GM15510 (cell line): ENCODE results near the gene POLRMT.

Source experiments
- POLR2A ChIP-seq: IDR thresholded peaks from 3 replicates; pipeline ENCODE4 v1.6.1; 2011; ENCODE audit warnings: borderline replicate concordance; ENCODE audit not compliant: insufficient read length; ENCODE audit errors: extremely low read depth

POLRMT gene

DNA sequence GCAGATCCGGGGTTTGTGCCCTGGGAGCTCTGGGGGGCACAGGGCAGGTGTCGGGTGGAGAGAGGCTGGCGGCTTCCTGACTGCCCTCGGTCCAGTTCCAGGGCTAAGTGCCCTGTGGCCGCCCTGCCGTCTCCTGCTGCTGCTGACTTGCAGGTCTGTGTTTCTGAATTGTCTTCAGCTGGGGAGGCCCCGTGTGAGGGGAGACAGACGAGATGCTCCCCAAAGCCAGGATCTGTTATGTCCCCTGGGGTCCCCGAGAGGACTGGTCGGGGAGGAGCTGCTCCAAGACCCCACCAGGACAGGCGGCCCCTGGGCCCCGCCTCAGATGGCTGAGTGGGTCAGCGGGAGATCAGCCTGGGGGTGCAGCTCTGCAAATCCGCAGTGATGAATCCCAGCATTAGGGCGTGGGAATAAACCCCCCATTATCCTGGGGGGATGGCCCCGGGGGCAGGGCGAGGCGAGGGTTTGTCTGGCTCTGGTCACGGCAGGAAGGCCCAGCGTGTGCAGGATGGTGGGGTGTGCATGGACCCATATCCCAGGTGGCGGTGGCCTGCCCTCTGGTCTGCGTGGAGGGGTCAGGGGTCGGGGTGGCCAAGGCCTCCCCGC lies 39.0 kb downstream of the POLRMT start:
- TF ChIP-seq POLR2A = no peak

DNA sequence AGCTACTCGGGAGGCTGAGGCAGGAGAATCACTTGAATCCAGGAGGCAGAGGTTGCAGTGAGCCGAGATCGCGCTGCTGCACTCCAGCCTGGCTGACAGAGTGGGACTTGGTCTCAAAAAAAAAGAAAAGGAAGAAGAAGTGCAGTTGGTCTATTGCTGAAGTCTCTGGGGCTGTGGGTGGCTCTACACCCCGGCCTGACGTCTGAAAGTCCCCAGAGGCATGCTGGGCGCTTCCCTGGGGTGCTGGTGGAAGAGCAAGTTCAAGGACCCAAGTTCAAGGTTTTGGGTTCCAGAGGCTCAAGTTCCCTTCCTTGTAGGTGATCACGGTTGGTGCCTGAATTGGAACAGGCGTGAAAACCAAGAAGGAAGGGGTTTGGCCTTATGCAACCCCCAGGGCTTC lies 39.8 kb downstream of the POLRMT start:
- no peak for TF ChIP-seq POLR2A

DNA sequence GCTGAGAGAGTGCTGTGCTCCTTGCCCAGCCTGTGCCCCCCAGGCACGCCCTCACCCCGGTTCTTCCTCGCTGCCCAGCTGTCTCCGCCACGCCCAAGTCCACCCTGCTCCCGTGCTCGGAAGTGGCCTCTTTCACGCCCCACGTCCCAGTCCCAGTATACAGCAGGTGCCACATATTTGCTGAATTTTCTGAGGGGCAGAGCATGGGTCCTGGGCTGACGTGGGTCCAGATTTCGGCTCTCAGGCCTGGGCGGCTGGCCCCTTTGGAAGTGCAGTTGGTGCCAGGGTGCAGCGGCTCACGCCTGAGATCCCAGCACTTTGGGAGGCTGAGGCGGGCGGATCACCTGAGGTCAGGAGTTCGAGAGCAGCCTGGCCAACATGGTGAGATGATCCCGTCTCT lies 40.3 kb downstream of the POLRMT start:
- TF ChIP-seq POLR2A = no peak

DNA sequence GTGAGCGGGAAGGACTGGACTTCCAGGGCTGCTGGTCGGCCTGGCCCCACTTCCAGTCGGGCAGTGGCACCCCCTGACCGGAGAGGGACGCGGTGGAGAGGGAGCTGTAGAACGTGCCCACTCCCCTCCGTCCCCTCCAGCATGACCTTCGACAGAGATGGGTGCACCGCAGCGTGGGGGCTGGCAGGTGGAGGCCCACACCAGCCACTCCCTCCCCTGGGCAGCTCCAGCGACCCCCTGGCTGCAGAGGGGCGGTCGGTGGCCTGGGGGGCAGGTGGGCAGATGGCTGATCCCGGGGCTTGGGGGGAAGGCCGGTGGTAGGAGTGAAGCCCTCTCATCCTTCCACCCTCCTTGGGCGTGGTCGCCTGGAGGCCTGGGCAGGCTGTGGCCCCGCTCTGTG lies 41.2 kb downstream of the POLRMT start:
- no peak for TF ChIP-seq POLR2A

DNA sequence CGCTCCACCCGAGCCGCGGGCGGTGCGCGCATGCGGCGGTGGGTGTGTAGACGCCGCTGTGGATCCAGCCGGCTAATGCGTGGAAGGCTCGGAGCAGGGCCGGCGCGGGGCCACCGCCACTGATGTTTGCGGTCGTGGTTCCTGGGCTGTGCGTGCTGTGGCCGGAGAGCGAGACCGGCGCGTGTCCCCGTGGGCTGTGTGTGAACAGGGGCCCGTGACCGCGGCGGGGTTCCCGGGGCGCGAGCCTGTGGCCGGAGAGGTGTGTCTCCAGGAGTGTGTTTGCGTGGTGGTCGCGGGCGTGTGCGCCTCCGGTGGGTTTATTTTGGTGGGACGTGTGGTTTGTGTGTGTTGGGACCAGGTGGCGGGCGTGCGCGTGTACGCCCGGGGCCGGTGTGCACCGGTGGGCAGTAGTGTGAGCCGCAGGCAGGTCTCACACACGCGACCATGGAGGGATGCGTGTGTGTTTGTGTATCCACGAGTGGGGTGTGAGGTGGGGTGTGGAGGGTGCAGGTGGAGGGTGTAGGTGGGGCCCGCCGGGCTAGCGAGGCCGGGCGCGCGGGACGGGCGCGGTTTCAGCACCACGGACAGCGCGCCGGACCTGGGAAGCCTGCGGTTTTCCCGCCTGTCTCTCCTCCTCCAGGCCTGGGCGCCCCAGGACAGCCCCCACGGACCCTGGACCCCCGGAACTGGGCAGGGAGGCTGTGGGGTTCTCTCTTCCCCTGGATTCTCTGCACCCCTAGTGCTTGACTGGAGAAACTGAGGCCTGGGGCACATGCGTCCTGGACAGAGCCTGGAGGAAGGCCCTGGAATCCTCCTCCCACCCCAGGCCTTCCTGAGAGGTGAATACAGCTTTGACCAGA lies 42.0 kb downstream of the POLRMT start:
- TF ChIP-seq POLR2A = no peak

DNA sequence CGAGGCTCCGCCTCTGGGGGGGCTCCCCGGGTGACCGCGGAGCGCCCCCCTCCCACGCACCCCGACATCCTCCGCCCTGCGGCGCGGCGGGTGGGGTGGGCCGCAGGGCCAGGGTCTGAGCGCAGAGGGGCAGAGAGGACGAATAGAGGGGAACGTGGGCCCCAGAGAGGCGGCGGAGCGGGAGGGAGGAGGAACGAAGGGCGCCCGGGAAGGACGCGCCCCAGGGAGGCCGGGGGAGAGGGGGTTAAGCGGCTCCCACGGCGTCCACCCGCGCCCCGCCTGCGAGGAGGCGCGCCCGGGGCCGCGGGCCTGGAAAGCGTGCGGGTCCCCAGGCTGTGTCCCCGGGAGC lies 42.6 kb downstream of the POLRMT start:
- TF ChIP-seq POLR2A = no peak

DNA sequence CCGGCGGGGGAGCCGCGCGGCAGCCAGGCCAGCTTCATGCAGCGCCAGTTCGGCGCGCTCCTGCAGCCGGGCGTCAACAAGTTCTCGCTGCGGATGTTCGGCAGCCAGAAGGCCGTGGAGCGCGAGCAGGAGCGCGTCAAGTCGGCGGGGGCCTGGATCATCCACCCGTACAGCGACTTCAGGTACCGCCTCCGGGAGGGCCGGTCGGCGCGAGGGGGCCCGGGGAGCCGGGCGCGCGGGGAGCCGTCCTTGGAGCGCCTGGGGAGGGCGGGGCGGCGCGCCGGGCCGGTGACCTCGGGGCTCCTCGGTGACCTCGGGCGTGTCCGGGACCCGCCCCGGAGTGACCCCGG lies 43.0 kb downstream of the POLRMT start:
- no peak for TF ChIP-seq POLR2A

DNA sequence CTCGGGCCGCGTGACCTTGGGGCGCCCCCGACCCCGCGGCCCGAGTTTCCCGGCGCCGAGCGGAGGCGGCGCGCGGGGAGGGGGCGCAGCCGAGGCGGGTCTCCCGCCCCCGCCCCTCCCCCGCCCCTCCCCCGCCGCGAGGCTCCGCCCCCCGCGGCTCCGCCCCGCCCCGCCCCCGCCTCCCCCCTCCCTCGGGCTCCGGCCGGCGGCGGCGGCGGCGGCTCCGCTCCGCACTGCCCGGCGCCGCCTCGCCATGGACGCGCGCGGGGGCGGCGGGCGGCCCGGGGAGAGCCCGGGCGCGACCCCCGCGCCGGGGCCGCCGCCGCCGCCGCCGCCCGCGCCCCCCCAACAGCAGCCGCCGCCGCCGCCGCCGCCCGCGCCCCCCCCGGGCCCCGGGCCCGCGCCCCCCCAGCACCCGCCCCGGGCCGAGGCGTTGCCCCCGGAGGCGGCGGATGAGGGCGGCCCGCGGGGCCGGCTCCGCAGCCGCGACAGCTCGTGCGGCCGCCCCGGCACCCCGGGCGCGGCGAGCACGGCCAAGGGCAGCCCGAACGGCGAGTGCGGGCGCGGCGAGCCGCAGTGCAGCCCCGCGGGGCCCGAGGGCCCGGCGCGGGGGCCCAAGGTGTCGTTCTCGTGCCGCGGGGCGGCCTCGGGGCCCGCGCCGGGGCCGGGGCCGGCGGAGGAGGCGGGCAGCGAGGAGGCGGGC lies 43.5 kb downstream of the POLRMT start, which contains the start of gene HCN2:
Gene HCN2 (plus strand): TSS at position 189 of the 703 bp plus-strand sequence. CDS start 65 bp downstream, at position 254.
- TF ChIP-seq POLR2A = no peak

DNA sequence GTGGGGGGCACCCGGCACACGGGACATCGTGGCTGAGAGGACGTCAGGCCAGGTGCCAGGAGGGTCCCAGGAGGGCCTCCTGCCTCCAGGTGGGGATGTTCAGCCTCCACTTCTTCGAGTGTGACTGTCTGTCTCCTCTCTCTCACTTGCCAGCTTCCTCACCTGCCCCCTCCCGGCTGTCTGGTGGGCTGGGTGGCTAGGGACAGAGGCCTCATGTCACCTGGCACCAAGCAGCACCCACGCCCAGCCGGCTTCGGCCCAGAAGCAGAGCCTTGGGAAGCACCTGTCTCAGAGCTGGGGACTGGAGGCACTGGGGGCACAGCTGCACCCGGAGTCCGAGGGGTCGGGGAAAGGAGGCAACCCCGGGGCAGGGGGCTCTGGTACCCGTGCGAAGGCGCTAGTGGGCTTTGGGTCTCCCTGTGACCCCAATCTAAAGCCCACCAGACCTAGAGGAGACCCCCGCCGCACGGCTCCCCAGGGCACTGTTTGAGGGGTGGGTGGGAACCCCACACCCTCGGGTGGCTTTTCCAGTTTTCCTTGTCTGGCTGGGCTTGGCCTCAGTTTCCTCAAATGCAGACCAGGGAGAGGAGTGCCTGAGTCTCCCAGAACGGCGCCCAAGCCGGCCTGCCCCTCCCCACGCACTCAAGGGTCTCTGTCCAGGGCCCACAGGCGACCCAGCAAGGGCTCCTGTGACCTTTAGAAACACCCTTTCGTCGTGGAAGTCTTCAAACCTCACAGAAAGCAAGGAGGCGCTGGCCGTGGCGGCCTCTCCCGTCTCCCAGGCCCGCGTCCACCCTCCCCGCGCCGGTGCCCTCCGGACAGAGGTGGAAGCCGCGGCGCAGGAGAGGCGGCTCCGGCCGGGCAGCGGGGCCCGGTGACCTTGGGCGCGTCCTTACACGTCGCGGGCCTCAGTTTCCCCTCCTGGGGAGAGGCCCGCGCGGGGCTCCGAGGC lies 44.3 kb downstream of the POLRMT start:
- no peak for TF ChIP-seq POLR2A

DNA sequence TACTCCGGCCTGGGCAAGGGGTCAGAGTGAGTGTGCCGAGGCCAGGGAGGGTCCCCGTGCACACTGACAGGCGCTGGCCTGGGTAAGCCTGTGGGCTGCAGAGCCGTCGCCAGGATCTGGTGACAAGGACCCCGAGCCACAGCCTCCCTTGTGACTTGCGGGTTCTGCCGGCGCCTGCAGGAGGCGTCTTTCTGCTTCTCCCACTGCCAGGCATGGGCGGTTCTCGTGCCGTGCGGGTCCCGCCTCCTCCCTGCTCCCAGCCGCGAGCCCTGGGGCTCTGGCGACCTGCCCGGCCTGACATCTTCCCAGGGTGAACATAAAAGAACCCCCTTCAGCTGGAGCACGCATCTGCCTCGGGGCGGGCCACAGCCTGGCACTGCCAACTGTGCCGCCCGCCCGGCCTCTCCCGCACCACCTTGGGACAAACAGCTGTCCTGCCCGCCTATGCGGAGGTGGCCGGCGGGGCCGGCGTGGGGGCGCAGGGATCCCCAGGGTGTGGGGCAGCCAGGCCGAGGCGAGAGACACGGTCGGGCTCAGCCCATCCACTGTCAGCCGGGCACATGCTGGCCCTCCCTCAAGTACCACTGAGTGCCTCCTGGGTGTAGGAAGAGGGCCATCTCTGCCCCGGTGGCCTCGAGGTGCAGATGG lies 45.1 kb downstream of the POLRMT start:
- no peak for TF ChIP-seq POLR2A

DNA sequence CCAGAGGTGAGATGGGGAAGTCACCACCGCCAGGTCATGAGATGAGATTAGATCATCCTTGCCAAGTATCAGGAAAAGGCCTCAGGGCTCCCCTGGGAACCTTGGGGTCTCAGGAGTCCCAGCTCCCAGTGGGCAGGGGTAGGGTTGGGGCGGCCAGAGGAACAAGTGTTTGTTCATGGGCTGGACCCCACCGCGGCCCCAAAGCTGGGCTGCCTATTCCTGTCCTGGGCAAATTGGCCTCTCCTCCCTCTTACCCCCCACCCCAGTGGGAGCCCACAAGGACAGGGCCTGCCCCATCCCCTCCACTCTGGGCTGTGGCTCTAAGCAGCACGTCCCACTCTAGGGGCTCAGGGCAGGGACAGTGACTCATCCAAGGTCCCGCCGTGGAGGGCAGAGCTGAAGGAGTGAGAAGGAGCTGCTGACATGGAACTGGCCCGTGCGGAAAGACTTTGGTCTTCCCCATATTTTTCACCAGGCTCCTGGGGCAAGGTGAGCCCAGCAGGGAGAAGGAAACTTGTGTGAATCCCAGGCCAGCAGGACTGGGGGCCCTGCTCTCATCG lies 47.7 kb downstream of the POLRMT start:
- TF ChIP-seq POLR2A = no peak

DNA sequence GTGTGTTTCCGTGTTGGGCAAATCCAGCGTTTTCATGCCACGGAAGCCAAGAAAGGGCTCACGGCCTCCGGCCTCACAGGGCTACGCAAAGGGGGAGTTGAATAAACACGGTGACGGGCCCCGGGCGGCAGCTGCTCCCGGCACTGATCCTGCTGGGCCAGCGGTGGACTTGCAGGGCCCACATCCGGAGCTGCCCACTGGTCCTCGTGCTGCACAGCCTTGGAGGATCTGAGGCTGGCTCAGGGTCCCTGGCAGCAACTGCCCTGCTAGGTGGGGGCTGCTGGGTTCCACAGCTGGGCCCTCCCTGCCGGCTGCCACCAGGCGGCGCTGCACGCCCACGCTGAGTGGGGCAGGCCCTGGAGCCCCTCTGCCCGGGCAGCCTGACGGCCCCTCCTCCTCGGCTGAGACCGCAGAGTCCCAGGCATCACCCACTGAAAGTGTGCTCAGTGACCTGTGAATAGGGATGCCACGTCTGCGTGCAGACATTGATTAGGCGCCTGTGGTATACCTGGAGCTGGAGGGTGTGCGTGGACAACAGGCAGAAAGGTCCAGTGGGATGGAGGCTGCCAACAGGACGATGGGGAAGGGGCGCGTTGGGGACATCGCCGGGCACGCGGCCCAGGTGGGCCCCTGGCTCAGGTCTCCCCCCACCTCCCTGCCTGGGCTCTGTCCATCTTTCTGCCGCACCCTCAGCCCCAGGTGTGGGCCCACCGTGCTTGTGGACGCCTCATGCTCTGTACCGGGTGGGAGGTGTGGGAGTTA lies 48.9 kb downstream of the POLRMT start:
- peak; percentile 23 for TF ChIP-seq POLR2A

DNA sequence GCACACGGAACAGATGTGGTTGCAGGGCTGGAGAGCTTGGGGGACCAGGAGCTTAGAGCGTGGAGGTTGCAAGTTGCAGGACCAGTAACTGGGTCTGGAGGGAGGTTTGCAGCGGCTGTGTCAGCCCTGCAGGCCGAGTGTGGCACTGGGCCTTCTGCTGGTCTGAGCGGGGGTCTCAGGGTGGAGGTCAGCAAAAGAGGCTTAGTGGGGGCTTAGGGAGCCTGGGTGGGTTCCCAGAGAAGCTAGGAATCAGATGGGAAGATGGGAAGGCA lies 49.4 kb downstream of the POLRMT start:
- TF ChIP-seq POLR2A = no peak

DNA sequence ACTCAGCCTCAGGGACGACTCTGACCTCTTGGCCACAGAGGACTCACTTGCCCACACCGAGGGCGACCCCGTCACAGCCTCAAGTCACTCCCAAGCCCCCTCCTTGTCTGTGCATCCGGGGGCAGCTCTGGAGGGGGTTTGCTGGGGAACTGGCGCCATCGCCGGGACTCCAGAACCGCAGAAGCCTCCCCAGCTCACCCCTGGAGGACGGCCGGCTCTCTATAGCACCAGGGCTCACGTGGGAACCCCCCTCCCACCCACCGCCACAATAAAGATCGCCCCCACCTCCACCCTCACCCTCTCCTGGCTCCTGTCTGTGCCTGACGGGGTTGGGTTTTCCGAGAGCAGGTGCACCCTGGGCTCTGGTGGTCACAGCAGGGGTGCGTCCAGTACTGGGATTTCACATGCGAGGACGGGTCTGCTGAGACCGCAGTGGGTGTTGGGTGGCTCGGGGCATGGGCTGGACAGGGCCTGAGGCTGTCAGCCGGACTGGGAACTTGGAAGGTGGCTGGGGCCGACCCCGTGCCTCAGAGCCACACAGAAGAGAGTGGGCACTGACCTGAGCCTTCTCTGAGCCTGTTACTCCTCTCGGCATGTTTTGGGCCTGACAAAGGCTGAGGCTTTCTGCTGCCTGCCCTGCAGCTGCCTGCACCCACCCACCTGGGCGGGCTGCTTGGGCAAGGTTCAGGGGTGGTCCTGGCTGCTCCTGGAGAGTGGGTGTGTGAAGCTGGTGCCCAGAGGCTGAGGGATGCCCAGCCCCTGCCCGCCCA lies 50.0 kb downstream of the POLRMT start:
- no peak for TF ChIP-seq POLR2A
